Testis (tissue), 3 donors: ENCODE results near the gene DMAP1. TPM values are rescaled to one million over a fixed set of nuclear protein-coding genes. Genes with fewer than 3 reads are reported as not detected.

Experiments
- DNase-seq: peaks from one replicate; pipeline ENCODE4 v3.0.0-alpha.2; 2019
- H3K27ac ChIP-seq, 2 donors: fragments of 200-600 bp; sonication (generic); one replicate each; pipeline ENCODE4 v1.5.1; 2019
- H3K27me3 ChIP-seq: fragments of 200-600 bp; sonication (generic); one replicate; pipeline ENCODE4 v1.5.1; 2019
- H3K36me3 ChIP-seq: fragments of 200-600 bp; sonication (generic); one replicate; pipeline ENCODE4 v1.5.1; 2017; ENCODE audit warnings: low read depth; ENCODE audit errors: missing control alignments
- H3K4me1 ChIP-seq: fragments of 200-600 bp; sonication (generic); one replicate; pipeline ENCODE4 v1.5.1; 2019
- H3K4me3 ChIP-seq, 2 donors: fragments of 200-600 bp; sonication (generic); one replicate each; pipeline ENCODE4 v1.5.1; 2017 to 2019
- H3K9me3 ChIP-seq: fragments of 200-600 bp; sonication (generic); one replicate; pipeline ENCODE4 v1.5.1; 2017
- POLR2A ChIP-seq: fragments of 450-650 bp; IDR thresholded peaks from one replicate; pipeline ENCODE4 v1.6.1; 2017; ENCODE audit warnings: antibody characterized with exemption, mild to moderate bottlenecking, moderate library complexity
- WGBS, 2 donors: methylation state at CpG; one replicate each; pipeline ENCODE4 v1.1.5; 2018; 5-methylcytosine and 5-hydroxymethylcytosine counted together
- intact Hi-C: fragments of 100-400 bp; cut with DNase I; formaldehyde crosslinking; loops from one replicate; pipeline ENCODE4 v1.15.1; 2023; ENCODE audit warnings: low total_unique reads
- polyA plus RNA-seq: library from polyadenylated mRNA; stranded (reverse); fragments of 350-450 nt; fragmentation: Illumina TruSeq; extraction: RNeasy Lipid Tissue Mini Kit (QIAGEN cat#74804); gene quantifications from one replicate; pipeline ENCODE4 v1.2.3, GENCODE V29; 2014; ENCODE audit warnings: low read depth, low replicate concordance; ENCODE audit not compliant: insufficient read depth
- total RNA-seq, 2 donors: library from RNA; depleted of rRNA; stranded (reverse); fragments of >200 nt; gene quantifications; one replicate each; pipeline ENCODE4 v1.2.3, GENCODE V29; 2016
- TF ChIP-seq, protein P1 (sequence below), 3 experiments: fragments of 450-650 bp in 2 of 3; fragments of 200-600 bp in 1 of 3; sonication (generic) in 1 of 3; IDR thresholded peaks; one replicate each; pipeline ENCODE4 v1.5.1; 2016 to 2019; ENCODE audit warnings: antibody characterized with exemption in 3 of 3, mild to moderate bottlenecking in 2 of 3, moderate library complexity in 1 of 3

Gene DMAP1
- total and polyA plus RNA-seq, 3 donors from 2014 or later, result 54.2 to 86.6 (median 84.2) TPM

DNA sequence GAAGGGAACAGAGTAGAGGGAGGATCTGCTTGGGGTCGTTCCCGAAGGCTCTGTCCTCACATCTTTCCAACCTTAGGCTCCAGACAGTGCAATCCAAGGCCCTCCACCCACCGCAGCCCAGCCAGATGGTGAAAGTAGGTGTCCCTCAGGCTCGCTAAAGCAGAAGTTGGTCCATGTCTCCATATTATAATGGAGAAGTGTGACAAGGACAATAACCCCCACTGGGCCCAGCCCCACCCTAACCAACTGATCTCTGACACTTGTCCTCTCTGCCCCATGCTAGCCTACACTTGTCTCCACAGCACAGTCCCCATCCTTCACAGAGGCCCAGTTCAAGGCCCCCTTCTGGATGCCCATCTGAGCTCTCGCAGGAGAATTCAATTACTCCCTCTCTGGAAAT lies 48.7 kb downstream of the DMAP1 start:
- intact Hi-C loops, result no loop called here
- no peak for DNase-seq
- no peaks in the 10 kb centered on the region for H3K4me1 ChIP-seq
- no peaks in the 10 kb centered on the region for H3K9me3 ChIP-seq
- no peak overlapping the region for H3K4me3 ChIP-seq
- H3K27me3 ChIP-seq, result no peaks in the 10 kb centered on the region
- 79 to 90% methylated on average over 5 of the region's 5 CpGs for WGBS, 2 donors
- TF ChIP-seq POLR2A, result no peak
- H3K36me3 ChIP-seq, result no peaks in the 10 kb centered on the region
- H3K27ac ChIP-seq, result no peak overlapping the region

DNA sequence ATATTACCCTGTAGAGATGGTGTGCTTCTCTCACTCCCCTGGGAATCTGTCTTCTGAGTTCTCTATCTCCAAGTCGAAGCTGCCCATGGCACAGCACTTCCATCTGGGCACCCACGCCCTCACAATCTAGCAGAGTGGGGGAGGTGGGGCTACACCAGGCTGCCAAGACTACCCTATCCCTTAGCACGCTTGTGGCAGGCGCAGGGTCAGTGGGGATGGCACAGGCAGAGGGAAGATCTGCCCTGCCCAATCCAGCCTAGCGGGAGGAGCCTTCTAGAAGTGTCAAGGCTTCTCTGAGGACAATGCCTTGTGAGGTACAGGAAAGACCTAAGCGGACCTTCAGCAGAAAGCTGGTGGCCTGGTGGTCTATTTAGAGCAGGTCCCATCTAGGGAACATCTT lies 49.1 kb downstream of the DMAP1 start:
- 92 to 100% methylated on average over 2 to 6 of the region's 6 CpGs for WGBS, 2 donors
- Histone ChIP-seq H3K36me3 (no peaks in the 10 kb centered on the region), H3K4me1 (no peaks in the 10 kb centered on the region), H3K27ac (no peak overlapping the region), H3K27me3 (no peaks in the 10 kb centered on the region), H3K9me3 (no peaks in the 10 kb centered on the region), H3K4me3 (no peak overlapping the region)
- no peak for DNase-seq
- intact Hi-C loops, result no loop called here
- TF ChIP-seq POLR2A, result no peak
- TF ChIP-seq, protein P1, sequence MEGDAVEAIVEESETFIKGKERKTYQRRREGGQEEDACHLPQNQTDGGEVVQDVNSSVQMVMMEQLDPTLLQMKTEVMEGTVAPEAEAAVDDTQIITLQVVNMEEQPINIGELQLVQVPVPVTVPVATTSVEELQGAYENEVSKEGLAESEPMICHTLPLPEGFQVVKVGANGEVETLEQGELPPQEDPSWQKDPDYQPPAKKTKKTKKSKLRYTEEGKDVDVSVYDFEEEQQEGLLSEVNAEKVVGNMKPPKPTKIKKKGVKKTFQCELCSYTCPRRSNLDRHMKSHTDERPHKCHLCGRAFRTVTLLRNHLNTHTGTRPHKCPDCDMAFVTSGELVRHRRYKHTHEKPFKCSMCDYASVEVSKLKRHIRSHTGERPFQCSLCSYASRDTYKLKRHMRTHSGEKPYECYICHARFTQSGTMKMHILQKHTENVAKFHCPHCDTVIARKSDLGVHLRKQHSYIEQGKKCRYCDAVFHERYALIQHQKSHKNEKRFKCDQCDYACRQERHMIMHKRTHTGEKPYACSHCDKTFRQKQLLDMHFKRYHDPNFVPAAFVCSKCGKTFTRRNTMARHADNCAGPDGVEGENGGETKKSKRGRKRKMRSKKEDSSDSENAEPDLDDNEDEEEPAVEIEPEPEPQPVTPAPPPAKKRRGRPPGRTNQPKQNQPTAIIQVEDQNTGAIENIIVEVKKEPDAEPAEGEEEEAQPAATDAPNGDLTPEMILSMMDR (IDR thresholded peaks at IDR 0.05), result no peak

DNA sequence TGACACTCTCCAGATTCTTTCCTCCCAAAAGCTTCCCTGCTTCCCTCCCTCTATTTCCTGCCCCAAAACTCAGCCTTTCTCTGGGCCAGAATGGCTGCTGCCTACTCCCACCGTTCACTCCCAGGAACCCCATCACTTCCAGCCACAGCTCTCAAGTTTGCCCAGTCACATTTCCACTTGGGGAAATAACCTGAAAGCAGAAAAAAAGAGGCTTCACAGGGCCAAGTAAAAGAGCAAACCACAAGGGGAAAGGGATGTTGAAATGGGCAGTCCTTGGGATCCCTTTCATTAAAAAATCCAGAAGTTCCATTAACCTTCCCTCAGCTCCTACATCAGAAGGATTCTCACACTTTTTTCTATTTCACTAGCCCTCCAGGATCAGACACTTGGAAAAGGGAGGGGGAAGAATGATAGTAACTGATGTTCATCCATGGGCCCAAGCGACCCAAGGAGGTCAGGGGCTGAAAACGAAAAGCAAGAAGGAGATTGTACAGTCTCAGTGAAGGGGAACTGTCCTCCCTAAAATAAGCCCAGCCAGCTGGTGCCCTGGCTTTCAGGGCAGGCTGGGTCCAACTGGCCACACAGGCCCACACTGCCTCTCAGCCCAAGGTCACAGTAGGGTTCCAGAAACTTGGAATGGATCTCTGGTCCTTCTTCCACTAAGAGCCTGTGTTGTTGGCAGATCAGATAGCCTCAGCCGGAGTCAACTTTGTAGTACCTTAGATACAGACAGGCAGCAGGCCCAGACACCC lies 49.7 kb downstream of the DMAP1 start:
- Histone ChIP-seq H3K9me3 (no peaks in the 10 kb centered on the region), H3K27ac (no peak overlapping the region), H3K36me3 (no peaks in the 10 kb centered on the region), H3K4me1 (no peaks in the 10 kb centered on the region), H3K4me3 (no peak overlapping the region), H3K27me3 (no peaks in the 10 kb centered on the region)
- DNase-seq, result no peak
- intact Hi-C loops, result no loop called here
- WGBS, 2 donors, result 80 to 96% methylated on average over 3 to 4 of the region's 4 CpGs
- TF ChIP-seq, protein P1 (IDR thresholded peaks at IDR 0.05), result no peak
- no peak for TF ChIP-seq POLR2A

DNA sequence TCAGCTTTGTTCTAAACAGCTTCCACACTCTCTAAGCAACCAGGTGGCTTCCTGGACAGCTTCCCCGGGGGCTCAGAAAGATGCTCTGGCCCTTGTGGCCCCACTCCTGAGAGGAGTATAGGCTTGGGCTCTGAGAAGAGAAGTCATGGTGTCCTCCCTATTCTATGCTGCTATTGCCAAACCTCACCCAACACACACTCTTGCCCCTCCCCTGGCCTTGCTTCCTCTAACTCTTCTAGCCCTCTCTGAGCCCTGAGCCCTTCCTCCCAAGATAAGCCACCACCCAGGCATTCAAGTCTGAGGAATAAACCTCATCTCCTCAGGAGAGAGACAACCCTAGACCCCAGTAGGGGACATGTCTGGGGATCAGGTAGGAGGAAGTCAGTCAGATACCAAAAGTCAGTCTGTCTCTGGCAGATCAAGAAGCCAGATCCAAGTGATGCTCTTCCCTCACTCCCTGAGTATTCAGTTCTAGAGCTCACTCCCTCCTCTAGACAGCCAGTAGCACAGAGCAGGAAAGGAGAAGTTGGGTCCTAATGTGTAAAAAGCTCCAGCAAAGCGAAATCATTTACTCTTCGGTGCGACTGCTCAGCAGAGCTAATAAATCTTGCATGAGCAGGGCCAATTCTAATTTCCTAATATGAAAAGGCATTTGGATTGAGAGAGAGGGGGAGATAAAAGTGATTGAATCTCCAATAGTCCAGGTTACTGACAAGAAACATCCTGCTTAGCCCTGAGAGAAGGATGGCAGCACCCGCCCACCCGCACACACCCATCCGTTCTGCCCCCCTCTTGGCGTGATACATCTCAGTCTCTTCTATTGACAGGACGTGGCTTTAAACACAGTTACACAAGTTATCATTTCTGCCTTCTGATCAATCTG lies 50.5 kb downstream of the DMAP1 start:
- no peak overlapping the region for H3K4me3 ChIP-seq
- DNase-seq, result no peak
- no peaks in the 10 kb centered on the region for H3K9me3 ChIP-seq
- intact Hi-C loops, result no loop called here
- H3K4me1 ChIP-seq, result no peaks in the 10 kb centered on the region
- 93 to 94% methylated on average over 9 of the region's 9 CpGs for WGBS, 2 donors
- H3K27ac ChIP-seq, result no peak overlapping the region
- no peaks in the 10 kb centered on the region for H3K27me3 ChIP-seq
- no peaks in the 10 kb centered on the region for H3K36me3 ChIP-seq
- TF ChIP-seq POLR2A, result no peak
- TF ChIP-seq, protein P1 (IDR thresholded peaks at IDR 0.05), result no peak

DNA sequence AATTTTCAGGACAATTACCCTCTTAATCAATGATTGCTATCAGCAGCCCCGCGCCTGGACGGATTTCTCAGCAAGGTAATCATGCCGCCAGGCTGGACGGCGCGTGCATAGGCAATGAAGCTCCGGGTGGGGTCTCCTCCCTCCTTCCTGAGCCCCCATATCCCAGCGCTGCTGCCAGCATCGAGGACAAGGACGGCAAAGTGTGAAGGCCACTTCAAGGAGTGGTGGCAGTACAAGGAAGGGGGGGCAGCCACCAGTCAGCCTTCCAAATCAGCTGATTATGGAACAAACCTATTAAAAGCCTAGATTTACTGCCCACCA lies 51.1 kb downstream of the DMAP1 start:
- no peak for DNase-seq
- 87 to 94% methylated on average over 7 to 11 of the region's 11 CpGs for WGBS, 2 donors
- no peaks in the 10 kb centered on the region for H3K27me3 ChIP-seq
- no peak overlapping the region for H3K27ac ChIP-seq
- no peak for TF ChIP-seq POLR2A
- TF ChIP-seq, protein P1 (IDR thresholded peaks at IDR 0.05), result no peak
- no peaks in the 10 kb centered on the region for H3K9me3 ChIP-seq
- no peak overlapping the region for H3K4me3 ChIP-seq
- H3K36me3 ChIP-seq, result no peaks in the 10 kb centered on the region
- intact Hi-C loops, result no loop called here
- no peaks in the 10 kb centered on the region for H3K4me1 ChIP-seq
